Panc1 (cell line): Measurements from ENCODE around the gene SLC12A8.

Experiments
- CTCF ChIP-seq: fragments of 450-650 bp; IDR thresholded peaks from 2 replicates; pipeline ENCODE4 v1.5.1; 2017; ENCODE audit warnings: mild to moderate bottlenecking
- POLR2AphosphoS5 ChIP-seq: IDR thresholded peaks from 2 replicates; pipeline ENCODE4 v1.6.1; 2012; ENCODE audit warnings: mild to moderate bottlenecking, low read depth, low read length, moderate library complexity
- REST ChIP-seq, 2 experiments: IDR thresholded peaks; 2 replicates each; pipeline ENCODE4 v1.6.1; 2011 to 2012; ENCODE audit warnings: low read depth in 2 of 2, control low read depth in 1 of 2, low read length in 1 of 2, mild to moderate bottlenecking in 1 of 2, moderate library complexity in 1 of 2; ENCODE audit not compliant: insufficient read depth in 1 of 2
- SIN3A ChIP-seq: IDR thresholded peaks from 2 replicates; pipeline ENCODE4 v1.6.1; 2012; ENCODE audit warnings: low read depth, mild to moderate bottlenecking, low read length, moderate library complexity, borderline replicate concordance; ENCODE audit not compliant: insufficient read depth

- TF ChIP-seq CTCF, result no peak
- no peak for TF ChIP-seq POLR2AphosphoS5
- TF ChIP-seq SIN3A, result no peak
- TF ChIP-seq REST (IDR thresholded peaks at IDR 0.05; ENCODE audit: insufficient read depth in 1 of 2, low read depth in 2 of 2, low read length in 1 of 2), result no peak
These were observed 72.3 kb downstream of the SLC12A8 start for GRCh38 chr3:125140011-125140817.
